DND-41 (cell line): Measurements from ENCODE around the gene ASXL2.

Source experiments
- CTCF ChIP-seq: IDR thresholded peaks from 2 replicates; pipeline ENCODE4 v1.5.1; 2012; ENCODE audit warnings: borderline replicate concordance, low read length, moderate library complexity, mild to moderate bottlenecking; ENCODE audit not compliant: poor library complexity, severe bottlenecking; ENCODE audit errors: extremely low read depth
- EZH2 ChIP-seq: IDR thresholded peaks from 3 replicates; pipeline ENCODE4 v1.6.1; 2012; ENCODE audit warnings: borderline replicate concordance, low read depth, mild to moderate bottlenecking, moderate library complexity, low read length, inconsistent platforms; ENCODE audit not compliant: severe bottlenecking

GRCh38 chr2:25772078-25772477 lies 106.2 kb downstream of the ASXL2 start:
- TF ChIP-seq CTCF (no peak), EZH2 (no peak)
